Activated T-helper 17 cell treated with anti-CD3 and anti-CD28 coated beads, Interleukin-2, amount 50 U/mL, for 72 hours (primary cell): Measurements from ENCODE around the gene PPP4R3B. TPM values are rescaled to one million over a fixed set of nuclear protein-coding genes. Genes with fewer than 3 reads are reported as not detected.
A peak's percentile ranks its signal among the peaks of the same experiment; 100 is the strongest.
"Not testable (repeated sequence)": the region's sequence is repeated elsewhere in the genome, so short reads cannot be mapped to it uniquely, and the experiment has no call there.

Source experiments
- ATAC-seq: fragments of 150-1000 bp; cut with Tn5 transposase; replicated peaks from 2 replicates; pipeline ENCODE4 v1.10.0; 2021; ENCODE audit warnings: mild to moderate bottlenecking, moderate library complexity
- H3K27ac Mint-ChIP-seq: one replicate; pipeline ENCODE4 v1.8.0; 2022; ENCODE audit warnings: mixed read lengths
- H3K27me3 Mint-ChIP-seq: one replicate; pipeline ENCODE4 v1.8.0; 2022; ENCODE audit warnings: mixed read lengths
- H3K36me3 Mint-ChIP-seq: one replicate; pipeline ENCODE4 v1.8.0; 2022; ENCODE audit warnings: low read depth, mild to moderate bottlenecking, mixed read lengths
- H3K4me1 Mint-ChIP-seq: one replicate; pipeline ENCODE4 v1.8.0; 2022; ENCODE audit warnings: mixed read lengths
- H3K4me3 Mint-ChIP-seq: one replicate; pipeline ENCODE4 v1.8.0; 2022; ENCODE audit warnings: mild to moderate bottlenecking, mixed read lengths
- H3K9me3 Mint-ChIP-seq: one replicate; pipeline ENCODE4 v1.8.0; 2022; ENCODE audit warnings: mixed read lengths
- total RNA-seq, 2 donors: library from RNA; stranded (reverse); gene quantifications; one replicate each; pipeline ENCODE4 v1.2.3, GENCODE V29; 2022

PPP4R3B gene
- total RNA-seq, 2 donors from 2014 or later, result 79.0 to 83.9 TPM

GRCh38 chr2:55609938-55610578 is 7.4 kb downstream of the PPP4R3B start:
- H3K4me1 Mint-ChIP-seq, result peaks cover 20% of the 10 kb centered on the region
- H3K27me3 Mint-ChIP-seq, result no peaks in the 10 kb centered on the region
- H3K27ac Mint-ChIP-seq, result no peak overlapping the region
- no peak overlapping the region for H3K4me3 Mint-ChIP-seq
- peaks cover 23% of the 10 kb centered on the region for H3K36me3 Mint-ChIP-seq
- no peaks in the 10 kb centered on the region for H3K9me3 Mint-ChIP-seq
- no peak for ATAC-seq

- Mint-ChIP-seq H3K27ac (no peak overlapping the region), H3K4me1 (peaks cover 18% of the 10 kb centered on the region), H3K27me3 (no peaks in the 10 kb centered on the region), H3K36me3 (peaks cover 30% of the 10 kb centered on the region), H3K9me3 (no peaks in the 10 kb centered on the region), H3K4me3 (no peak overlapping the region)
- no peak for ATAC-seq
These were observed 8.1 kb downstream of the PPP4R3B start for GRCh38 chr2:55609193-55609794.

DNA sequence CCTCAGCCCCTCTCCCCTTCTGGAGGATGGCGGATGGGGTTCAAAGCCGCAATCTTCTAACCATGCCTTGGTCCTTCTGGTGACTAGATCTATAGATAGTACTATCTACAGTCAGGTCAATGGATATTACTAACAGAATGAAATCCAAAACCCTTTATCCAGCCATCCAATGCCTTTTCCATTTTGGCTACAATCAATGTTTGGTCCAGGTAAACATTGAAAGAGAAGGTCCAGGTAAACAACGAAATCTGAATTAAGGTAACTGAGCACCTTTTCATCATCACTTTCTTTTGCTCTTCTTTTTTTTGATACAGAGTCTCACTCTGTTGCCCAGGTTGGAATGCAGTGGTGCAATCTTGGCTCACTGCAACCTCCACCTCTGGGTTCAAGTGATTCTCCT is 9.7 kb downstream of the PPP4R3B start:
- no peak overlapping the region for H3K4me3 Mint-ChIP-seq

DNA sequence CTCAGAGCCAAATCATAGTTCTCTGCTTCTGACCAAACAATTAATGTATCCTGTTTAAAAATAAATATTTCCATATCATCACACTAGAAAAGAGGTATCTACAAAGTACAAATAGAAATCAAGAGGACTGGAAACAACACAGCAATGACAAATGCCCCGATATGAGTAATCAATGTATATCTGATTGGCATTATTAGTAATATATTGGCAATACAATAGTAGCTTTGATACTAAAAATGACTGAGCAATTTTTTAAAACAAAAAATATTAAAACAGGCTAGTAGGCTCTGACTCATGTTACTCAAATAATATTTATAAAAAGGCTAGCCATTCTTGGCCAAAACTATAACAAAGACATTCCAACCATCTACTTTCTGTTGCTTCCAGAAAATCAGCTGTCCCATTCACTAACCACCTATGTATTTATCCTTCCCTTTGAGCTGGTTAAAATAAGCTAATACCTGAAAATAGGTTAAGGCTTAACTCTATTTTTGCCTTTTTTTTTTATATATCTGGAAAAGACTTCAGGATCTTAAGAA is 13.3 kb downstream of the PPP4R3B start:
- no peak overlapping the region for H3K4me3 Mint-ChIP-seq
- no peaks in the 10 kb centered on the region for H3K9me3 Mint-ChIP-seq
- ATAC-seq, result no peak
- H3K27me3 Mint-ChIP-seq, result no peaks in the 10 kb centered on the region
- peaks cover 27% of the 10 kb centered on the region for H3K4me1 Mint-ChIP-seq
- H3K27ac Mint-ChIP-seq, result no peak overlapping the region
- peaks cover 79% of the 10 kb centered on the region for H3K36me3 Mint-ChIP-seq

More for the DNA sequence above, 9.7 kb downstream of the PPP4R3B start:
- Mint-ChIP-seq H3K4me1 (peaks cover 15% of the 10 kb centered on the region), H3K9me3 (no peaks in the 10 kb centered on the region), H3K27me3 (no peaks in the 10 kb centered on the region), H3K36me3 (peaks cover 46% of the 10 kb centered on the region), H3K27ac (no peak overlapping the region)
- ATAC-seq, result no peak

DNA sequence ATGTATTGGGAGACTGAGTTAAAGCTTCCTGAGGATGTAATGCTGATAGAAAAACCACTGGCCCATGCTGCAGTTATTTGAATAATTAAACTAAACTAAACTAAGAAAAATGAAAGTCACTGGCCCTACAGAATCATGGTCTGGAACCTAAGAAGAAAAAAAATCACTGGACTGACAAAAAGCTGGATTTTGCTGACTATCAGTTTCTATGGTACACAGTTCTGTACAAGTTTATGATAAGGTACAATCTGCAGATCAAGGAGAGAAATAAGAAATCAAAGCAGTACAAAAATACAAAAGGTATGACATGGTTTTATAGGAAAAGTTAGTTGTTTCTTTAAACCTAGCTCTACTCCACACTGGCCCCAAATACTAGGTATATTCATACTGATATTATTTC is 15.6 kb downstream of the PPP4R3B start:
- H3K27me3 Mint-ChIP-seq, result no peaks in the 10 kb centered on the region
- no peaks in the 10 kb centered on the region for H3K9me3 Mint-ChIP-seq
- H3K27ac Mint-ChIP-seq, result no peak overlapping the region
- peak overlapping the region; percentile 6 for H3K4me3 Mint-ChIP-seq
- H3K36me3 Mint-ChIP-seq, result peaks cover 89% of the 10 kb centered on the region
- ATAC-seq, result no peak
- peaks cover 17% of the 10 kb centered on the region for H3K4me1 Mint-ChIP-seq

GRCh38 chr2:55598056-55598795 is 19.2 kb downstream of the PPP4R3B start:
- ATAC-seq, result no peak
- Mint-ChIP-seq H3K27ac (no peak overlapping the region), H3K27me3 (no peaks in the 10 kb centered on the region), H3K36me3 (peaks cover 91% of the 10 kb centered on the region), H3K9me3 (no peaks in the 10 kb centered on the region), H3K4me1 (peaks cover 20% of the 10 kb centered on the region), H3K4me3 (no peak overlapping the region)

- H3K27ac Mint-ChIP-seq, ATAC-seq, H3K4me3 Mint-ChIP-seq, H3K9me3 Mint-ChIP-seq, H3K27me3 Mint-ChIP-seq: not testable (repeated sequence)
- Mint-ChIP-seq H3K36me3 (peaks cover 82% of the 10 kb centered on the region), H3K4me1 (peaks cover 16% of the 10 kb centered on the region)
These were observed 20.6 kb downstream of the PPP4R3B start for GRCh38 chr2:55596795-55597194.

GRCh38 chr2:55595536-55595935 is 21.9 kb downstream of the PPP4R3B start:
- H3K27me3 Mint-ChIP-seq, result no peaks in the 10 kb centered on the region
- no peak overlapping the region for H3K4me3 Mint-ChIP-seq
- H3K9me3 Mint-ChIP-seq, result no peaks in the 10 kb centered on the region
- H3K27ac Mint-ChIP-seq, result no peak overlapping the region
- H3K36me3 Mint-ChIP-seq, result peaks cover 84% of the 10 kb centered on the region
- no peak for ATAC-seq
- H3K4me1 Mint-ChIP-seq, result peaks cover 18% of the 10 kb centered on the region

GRCh38 chr2:55592130-55592529 is 25.3 kb downstream of the PPP4R3B start:
- H3K27me3 Mint-ChIP-seq, result no peaks in the 10 kb centered on the region
- ATAC-seq, result no peak
- H3K36me3 Mint-ChIP-seq, result peaks cover 79% of the 10 kb centered on the region
- no peak overlapping the region for H3K4me3 Mint-ChIP-seq
- no peaks in the 10 kb centered on the region for H3K9me3 Mint-ChIP-seq
- peaks cover 9% of the 10 kb centered on the region for H3K4me1 Mint-ChIP-seq
- H3K27ac Mint-ChIP-seq, result no peak overlapping the region

- Mint-ChIP-seq H3K9me3 (no peaks in the 10 kb centered on the region), H3K36me3 (peaks cover 75% of the 10 kb centered on the region), H3K27me3 (no peaks in the 10 kb centered on the region), H3K4me1 (peaks cover 9% of the 10 kb centered on the region), H3K27ac (peak overlapping the region; percentile 48), H3K4me3 (peak overlapping the region; percentile 30)
- peak; percentile 100 for ATAC-seq
These were observed 26.5 kb downstream of the PPP4R3B start for GRCh38 chr2:55590810-55591440.

GRCh38 chr2:55585451-55586080 is 31.9 kb downstream of the PPP4R3B start:
- Mint-ChIP-seq H3K4me1 (peaks cover 6% of the 10 kb centered on the region), H3K27ac (peak overlapping the region; percentile 5), H3K27me3 (no peaks in the 10 kb centered on the region), H3K9me3 (no peaks in the 10 kb centered on the region), H3K4me3 (no peak overlapping the region), H3K36me3 (peaks cover 90% of the 10 kb centered on the region)
- ATAC-seq, result peak; percentile 47

- no peak overlapping the region for H3K4me3 Mint-ChIP-seq
- no peak overlapping the region for H3K27ac Mint-ChIP-seq
These were observed 35.4 kb downstream of the PPP4R3B start for GRCh38 chr2:55581874-55582547.

GRCh38 chr2:55581435-55581834 is 36.0 kb downstream of the PPP4R3B start:
- Mint-ChIP-seq H3K4me1 (peaks cover 5% of the 10 kb centered on the region), H3K27ac (no peak overlapping the region), H3K27me3 (no peaks in the 10 kb centered on the region), H3K4me3 (no peak overlapping the region), H3K9me3 (no peaks in the 10 kb centered on the region), H3K36me3 (peaks cover 95% of the 10 kb centered on the region)
- no peak for ATAC-seq

More at GRCh38 chr2:55581874-55582547, 35.4 kb downstream of the PPP4R3B start:
- no peaks in the 10 kb centered on the region for H3K27me3 Mint-ChIP-seq
- no peaks in the 10 kb centered on the region for H3K9me3 Mint-ChIP-seq
- peaks cover 5% of the 10 kb centered on the region for H3K4me1 Mint-ChIP-seq
- peaks cover 95% of the 10 kb centered on the region for H3K36me3 Mint-ChIP-seq
- ATAC-seq, result no peak
